ENCODE measurements around the gene ARNT2. TPM values are rescaled to one million over a fixed set of nuclear protein-coding genes. Genes with fewer than 3 reads are reported as not detected.

ARNT2 gene
- total and polyA plus RNA-seq, 2 donors: 1.4 to 2.4 TPM

- no peaks in the 10 kb centered on the region for H3K4me1 ChIP-seq (ENCODE audit: control insufficient read depth in 2 of 2, insufficient read depth in 2 of 2, low read length in 2 of 2)
- H3K9me3 ChIP-seq (ENCODE audit: control insufficient read depth in 2 of 2, insufficient read depth in 1 of 2, low read length in 1 of 2): no peaks in the 10 kb centered on the region
- DNase-seq (ENCODE audit: low read depth in 6 of 9, low spot score in 9 of 9): no peak
- no peaks in the 10 kb centered on the region for H3K36me3 ChIP-seq (ENCODE audit: control insufficient read depth in 2 of 2, insufficient read depth in 2 of 2, low read length in 1 of 2)
- 90% methylated on average over 5 of the region's 5 CpGs for WGBS
- no peak overlapping the region for H3K4me3 ChIP-seq (ENCODE audit: low read length in 2 of 2)
- H3K27me3 ChIP-seq (ENCODE audit: control insufficient read depth in 2 of 2, insufficient read depth in 1 of 2, low read length in 1 of 2): no peaks in the 10 kb centered on the region
- no peak overlapping the region for H3K27ac ChIP-seq (ENCODE audit: low read depth in 1 of 2, low read length in 1 of 2)
These were observed 174.0 kb downstream of the ARNT2 start for GRCh38 chr15:80578206-80578595.

- no peaks in the 10 kb centered on the region for H3K4me1 ChIP-seq (ENCODE audit: control insufficient read depth in 2 of 2, insufficient read depth in 2 of 2, low read length in 2 of 2)
- H3K4me3 ChIP-seq (ENCODE audit: low read length in 2 of 2): no peak overlapping the region
- no peaks in the 10 kb centered on the region for H3K36me3 ChIP-seq (ENCODE audit: control insufficient read depth in 2 of 2, insufficient read depth in 2 of 2, low read length in 1 of 2)
- H3K27ac ChIP-seq (ENCODE audit: low read depth in 1 of 2, low read length in 1 of 2): no peak overlapping the region
- 81% methylated on average over 7 of the region's 7 CpGs for WGBS
- H3K9me3 ChIP-seq (ENCODE audit: control insufficient read depth in 2 of 2, insufficient read depth in 1 of 2, low read length in 1 of 2): no peaks in the 10 kb centered on the region
- DNase-seq (ENCODE audit: low read depth in 6 of 9, low spot score in 9 of 9): no peak
- no peaks in the 10 kb centered on the region for H3K27me3 ChIP-seq (ENCODE audit: control insufficient read depth in 2 of 2, insufficient read depth in 1 of 2, low read length in 1 of 2)
These were observed 174.7 kb downstream of the ARNT2 start for GRCh38 chr15:80578871-80579270.

- Histone ChIP-seq H3K4me1 (ENCODE audit: control insufficient read depth in 2 of 2, insufficient read depth in 2 of 2, low read length in 2 of 2) (no peaks in the 10 kb centered on the region), H3K9me3 (ENCODE audit: control insufficient read depth in 2 of 2, insufficient read depth in 1 of 2, low read length in 1 of 2) (no peaks in the 10 kb centered on the region), H3K27ac (ENCODE audit: low read depth in 1 of 2, low read length in 1 of 2) (no peak overlapping the region), H3K4me3 (ENCODE audit: low read length in 2 of 2) (no peak overlapping the region), H3K27me3 (ENCODE audit: control insufficient read depth in 2 of 2, insufficient read depth in 1 of 2, low read length in 1 of 2) (no peaks in the 10 kb centered on the region), H3K36me3 (ENCODE audit: control insufficient read depth in 2 of 2, insufficient read depth in 2 of 2, low read length in 1 of 2) (no peaks in the 10 kb centered on the region)
- 75% methylated on average over 6 of the region's 6 CpGs for WGBS
- no peak for DNase-seq (ENCODE audit: low read depth in 6 of 9, low spot score in 9 of 9)
These were observed 175.4 kb downstream of the ARNT2 start for GRCh38 chr15:80579611-80580010.

- Histone ChIP-seq H3K27me3 (ENCODE audit: control insufficient read depth in 2 of 2, insufficient read depth in 1 of 2, low read length in 1 of 2) (no peaks in the 10 kb centered on the region), H3K36me3 (ENCODE audit: control insufficient read depth in 2 of 2, insufficient read depth in 2 of 2, low read length in 1 of 2) (no peaks in the 10 kb centered on the region), H3K9me3 (ENCODE audit: control insufficient read depth in 2 of 2, insufficient read depth in 1 of 2, low read length in 1 of 2) (no peaks in the 10 kb centered on the region), H3K27ac (ENCODE audit: low read depth in 1 of 2, low read length in 1 of 2) (no peak overlapping the region), H3K4me1 (ENCODE audit: control insufficient read depth in 2 of 2, insufficient read depth in 2 of 2, low read length in 2 of 2) (no peaks in the 10 kb centered on the region), H3K4me3 (ENCODE audit: low read length in 2 of 2) (no peak overlapping the region)
- 60% methylated on average over 9 of the region's 9 CpGs for WGBS
- no peak for DNase-seq (ENCODE audit: low read depth in 6 of 9, low spot score in 9 of 9)
These were observed 175.9 kb downstream of the ARNT2 start for GRCh38 chr15:80580106-80580505.

GRCh38 chr15:80580536-80581260 is 176.5 kb downstream of the ARNT2 start:
- Histone ChIP-seq H3K27ac (ENCODE audit: low read depth in 1 of 2, low read length in 1 of 2) (no peak overlapping the region), H3K36me3 (ENCODE audit: control insufficient read depth in 2 of 2, insufficient read depth in 2 of 2, low read length in 1 of 2) (no peaks in the 10 kb centered on the region), H3K9me3 (ENCODE audit: control insufficient read depth in 2 of 2, insufficient read depth in 1 of 2, low read length in 1 of 2) (no peaks in the 10 kb centered on the region), H3K27me3 (ENCODE audit: control insufficient read depth in 2 of 2, insufficient read depth in 1 of 2, low read length in 1 of 2) (no peaks in the 10 kb centered on the region), H3K4me1 (ENCODE audit: control insufficient read depth in 2 of 2, insufficient read depth in 2 of 2, low read length in 2 of 2) (no peaks in the 10 kb centered on the region), H3K4me3 (ENCODE audit: low read length in 2 of 2) (no peak overlapping the region)
- WGBS: 96% methylated on average over 11 of the region's 11 CpGs
- no peak for DNase-seq (ENCODE audit: low read depth in 6 of 9, low spot score in 9 of 9)

GRCh38 chr15:80581976-80582375 is 177.8 kb downstream of the ARNT2 start:
- Histone ChIP-seq H3K9me3 (ENCODE audit: control insufficient read depth in 2 of 2, insufficient read depth in 1 of 2, low read length in 1 of 2) (no peaks in the 10 kb centered on the region), H3K36me3 (ENCODE audit: control insufficient read depth in 2 of 2, insufficient read depth in 2 of 2, low read length in 1 of 2) (no peaks in the 10 kb centered on the region), H3K4me1 (ENCODE audit: control insufficient read depth in 2 of 2, insufficient read depth in 2 of 2, low read length in 2 of 2) (no peaks in the 10 kb centered on the region), H3K27ac (ENCODE audit: low read depth in 1 of 2, low read length in 1 of 2) (no peak overlapping the region), H3K27me3 (ENCODE audit: control insufficient read depth in 2 of 2, insufficient read depth in 1 of 2, low read length in 1 of 2) (no peaks in the 10 kb centered on the region), H3K4me3 (ENCODE audit: low read length in 2 of 2) (no peak overlapping the region)
- 94% methylated on average over 7 of the region's 7 CpGs for WGBS
- no peak for DNase-seq (ENCODE audit: low read depth in 6 of 9, low spot score in 9 of 9)

GRCh38 chr15:80582816-80583423 is 178.7 kb downstream of the ARNT2 start:
- H3K27ac ChIP-seq (ENCODE audit: low read depth in 1 of 2, low read length in 1 of 2): no peak overlapping the region
- H3K27me3 ChIP-seq (ENCODE audit: control insufficient read depth in 2 of 2, insufficient read depth in 1 of 2, low read length in 1 of 2): no peaks in the 10 kb centered on the region
- DNase-seq (ENCODE audit: low read depth in 6 of 9, low spot score in 9 of 9): no peak
- H3K4me3 ChIP-seq (ENCODE audit: low read length in 2 of 2): no peak overlapping the region
- H3K9me3 ChIP-seq (ENCODE audit: control insufficient read depth in 2 of 2, insufficient read depth in 1 of 2, low read length in 1 of 2): no peaks in the 10 kb centered on the region
- H3K4me1 ChIP-seq (ENCODE audit: control insufficient read depth in 2 of 2, insufficient read depth in 2 of 2, low read length in 2 of 2): no peaks in the 10 kb centered on the region
- WGBS: 96% methylated on average over 15 of the region's 15 CpGs
- no peaks in the 10 kb centered on the region for H3K36me3 ChIP-seq (ENCODE audit: control insufficient read depth in 2 of 2, insufficient read depth in 2 of 2, low read length in 1 of 2)

- Histone ChIP-seq H3K4me1 (ENCODE audit: control insufficient read depth in 2 of 2, insufficient read depth in 2 of 2, low read length in 2 of 2) (no peaks in the 10 kb centered on the region), H3K36me3 (ENCODE audit: control insufficient read depth in 2 of 2, insufficient read depth in 2 of 2, low read length in 1 of 2) (no peaks in the 10 kb centered on the region), H3K9me3 (ENCODE audit: control insufficient read depth in 2 of 2, insufficient read depth in 1 of 2, low read length in 1 of 2) (no peaks in the 10 kb centered on the region), H3K27ac (ENCODE audit: low read depth in 1 of 2, low read length in 1 of 2) (no peak overlapping the region), H3K27me3 (ENCODE audit: control insufficient read depth in 2 of 2, insufficient read depth in 1 of 2, low read length in 1 of 2) (no peaks in the 10 kb centered on the region), H3K4me3 (ENCODE audit: low read length in 2 of 2) (no peak overlapping the region)
- DNase-seq (ENCODE audit: low read depth in 6 of 9, low spot score in 9 of 9): no peak
- WGBS: 92% methylated on average over 7 of the region's 7 CpGs
These were observed 180.4 kb downstream of the ARNT2 start for GRCh38 chr15:80584561-80584964.

- no peak for DNase-seq (ENCODE audit: low read depth in 6 of 9, low spot score in 9 of 9)
These were observed 180.9 kb downstream of the ARNT2 start for GRCh38 chr15:80584973-80585525.

More at GRCh38 chr15:80584973-80585525, 180.9 kb downstream of the ARNT2 start:
- no peak overlapping the region for H3K4me3 ChIP-seq (ENCODE audit: low read length in 2 of 2)
- no peaks in the 10 kb centered on the region for H3K9me3 ChIP-seq (ENCODE audit: control insufficient read depth in 2 of 2, insufficient read depth in 1 of 2, low read length in 1 of 2)
- H3K36me3 ChIP-seq (ENCODE audit: control insufficient read depth in 2 of 2, insufficient read depth in 2 of 2, low read length in 1 of 2): no peaks in the 10 kb centered on the region
- H3K27me3 ChIP-seq (ENCODE audit: control insufficient read depth in 2 of 2, insufficient read depth in 1 of 2, low read length in 1 of 2): no peaks in the 10 kb centered on the region
- WGBS: 87% methylated on average over 3 of the region's 3 CpGs
- H3K27ac ChIP-seq (ENCODE audit: low read depth in 1 of 2, low read length in 1 of 2): peak overlapping the region in 1 of 2 donors; percentile 26
- H3K4me1 ChIP-seq (ENCODE audit: control insufficient read depth in 2 of 2, insufficient read depth in 2 of 2, low read length in 2 of 2): no peaks in the 10 kb centered on the region
